ENCODE measurements around the gene FAP.

The FAP gene

GRCh38 chr2:162185541-162186232 is 57.6 kb downstream of the FAP start:
- DNase-seq = no peak

GRCh38 chr2:162184821-162185450 is 58.3 kb downstream of the FAP start:
- no peak for DNase-seq

- no peak for DNase-seq
These were observed 58.9 kb downstream of the FAP start for GRCh38 chr2:162184359-162184758.

GRCh38 chr2:162182395-162182794 is 60.9 kb downstream of the FAP start:
- DNase-seq = no peak

GRCh38 chr2:162177301-162177700 is 65.9 kb downstream of the FAP start:
- DNase-seq = no peak

GRCh38 chr2:162175714-162176113 is 67.5 kb downstream of the FAP start:
- DNase-seq = no peak

GRCh38 chr2:162174746-162175145 is 68.5 kb downstream of the FAP start:
- no peak for DNase-seq

GRCh38 chr2:162172802-162173370 is 70.4 kb downstream of the FAP start:
- DNase-seq = no peak

GRCh38 chr2:162166745-162167144 is 76.5 kb downstream of the FAP start:
- DNase-seq = no peak

GRCh38 chr2:162166174-162166573 is 77.1 kb downstream of the FAP start:
- DNase-seq = no peak

- DNase-seq = no peak
These were observed 78.4 kb downstream of the FAP start for GRCh38 chr2:162164802-162165201.

- no peak for DNase-seq
These were observed 83.8 kb downstream of the FAP start for GRCh38 chr2:162159446-162159845.

GRCh38 chr2:162156149-162156548 is 87.1 kb downstream of the FAP start:
- DNase-seq = no peak

GRCh38 chr2:162155093-162155492 is 88.2 kb downstream of the FAP start:
- no peak for DNase-seq

GRCh38 chr2:162153608-162154224 is 89.5 kb downstream of the FAP start:
- DNase-seq = peak in 1 of 14 donors; percentile 0

- no peak for DNase-seq
These were observed 91.1 kb downstream of the FAP start, which contains the start of gene GCG for GRCh38 chr2:162152147-162152546. Gene GCG (minus strand): TSS chr2:162152247. CDS start chr2:162149178, 3,069 bp downstream.

- no peak for DNase-seq
These were observed 93.3 kb downstream of the FAP start for GRCh38 chr2:162149940-162150339.

- DNase-seq = no peak
These were observed 93.8 kb downstream of the FAP start for GRCh38 chr2:162149466-162149865.

GRCh38 chr2:162148956-162149355 is 94.3 kb downstream of the FAP start:
- no peak for DNase-seq

- DNase-seq = no peak
These were observed 99.3 kb downstream of the FAP start for GRCh38 chr2:162143969-162144368.

- DNase-seq = no peak
These were observed 104.9 kb downstream of the FAP start for GRCh38 chr2:162138310-162138709.

GRCh38 chr2:162127422-162127821 is 115.8 kb downstream of the FAP start:
- no peak for DNase-seq

GRCh38 chr2:162126527-162126926 is 116.7 kb downstream of the FAP start:
- DNase-seq = no peak

GRCh38 chr2:162126111-162126519 is 117.1 kb downstream of the FAP start:
- no peak for DNase-seq

Data from C1 segment of cervical spinal cord (tissue), 14 donors.